ENCODE results near the gene SLC25A13. TPM values are rescaled to one million over a fixed set of nuclear protein-coding genes. Genes with fewer than 3 reads are reported as not detected.

Gene SLC25A13
- total RNA-seq, 4 donors from 2014 or later = 23.5 to 36.6 (median 27.5) TPM

GRCh38 chr7:96225251-96225650, 96.6 kb downstream of the SLC25A13 start:
- TF ChIP-seq CTCF (IDR thresholded peaks at IDR 0.05; ENCODE audit: low read depth) = no peak

- TF ChIP-seq CTCF (IDR thresholded peaks at IDR 0.05; ENCODE audit: low read depth) = no peak
Measured at GRCh38 chr7:96224685-96225084, 97.2 kb downstream of the SLC25A13 start.

- no peak for TF ChIP-seq CTCF (IDR thresholded peaks at IDR 0.05; ENCODE audit: low read depth)
Measured at GRCh38 chr7:96224073-96224472, 97.8 kb downstream of the SLC25A13 start.

GRCh38 chr7:96221888-96222287, 100.0 kb downstream of the SLC25A13 start:
- no peak for TF ChIP-seq CTCF (IDR thresholded peaks at IDR 0.05; ENCODE audit: low read depth)

GRCh38 chr7:96219378-96220130, 102.3 kb downstream of the SLC25A13 start:
- no peak for TF ChIP-seq CTCF (IDR thresholded peaks at IDR 0.05; ENCODE audit: low read depth)

GRCh38 chr7:96218664-96219243, 103.1 kb downstream of the SLC25A13 start:
- TF ChIP-seq CTCF (IDR thresholded peaks at IDR 0.05; ENCODE audit: low read depth) = no peak

- TF ChIP-seq CTCF (IDR thresholded peaks at IDR 0.05; ENCODE audit: low read depth) = no peak
Measured at GRCh38 chr7:96217147-96217546, 104.8 kb downstream of the SLC25A13 start.

Data from subcutaneous adipose tissue (tissue), 4 donors.